ENCODE data around the gene IQSEC2.

IQSEC2 gene

GRCh38 chrX:53234484-53234883, 46.9 kb downstream of the IQSEC2 start:
- Mint-ChIP-seq H3K9me3 (no peaks in the 10 kb centered on the region), H3K27ac (no peak overlapping the region), H3K27me3 (no peaks in the 10 kb centered on the region), H3K4me3 (no peak overlapping the region), H3K4me1 (ENCODE audit: low read depth) (no peaks in the 10 kb centered on the region), H3K36me3 (ENCODE audit: low read depth) (peaks cover 77% of the 10 kb centered on the region)
- intact Hi-C loops (cut with micrococcal nuclease): no loop called here

- H3K4me1 Mint-ChIP-seq (ENCODE audit: low read depth): no peaks in the 10 kb centered on the region
- peaks cover 67% of the 10 kb centered on the region for H3K36me3 Mint-ChIP-seq (ENCODE audit: low read depth)
- no peak overlapping the region for H3K4me3 Mint-ChIP-seq
- intact Hi-C loops (cut with micrococcal nuclease): no loop called here
- H3K27ac Mint-ChIP-seq: no peak overlapping the region
- no peaks in the 10 kb centered on the region for H3K9me3 Mint-ChIP-seq
- H3K27me3 Mint-ChIP-seq: no peaks in the 10 kb centered on the region
Observed at GRCh38 chrX:53233536-53233935, 47.8 kb downstream of the IQSEC2 start.

GRCh38 chrX:53230116-53230515, 51.3 kb downstream of the IQSEC2 start:
- H3K36me3 Mint-ChIP-seq (ENCODE audit: low read depth): peaks cover 36% of the 10 kb centered on the region

DNA sequence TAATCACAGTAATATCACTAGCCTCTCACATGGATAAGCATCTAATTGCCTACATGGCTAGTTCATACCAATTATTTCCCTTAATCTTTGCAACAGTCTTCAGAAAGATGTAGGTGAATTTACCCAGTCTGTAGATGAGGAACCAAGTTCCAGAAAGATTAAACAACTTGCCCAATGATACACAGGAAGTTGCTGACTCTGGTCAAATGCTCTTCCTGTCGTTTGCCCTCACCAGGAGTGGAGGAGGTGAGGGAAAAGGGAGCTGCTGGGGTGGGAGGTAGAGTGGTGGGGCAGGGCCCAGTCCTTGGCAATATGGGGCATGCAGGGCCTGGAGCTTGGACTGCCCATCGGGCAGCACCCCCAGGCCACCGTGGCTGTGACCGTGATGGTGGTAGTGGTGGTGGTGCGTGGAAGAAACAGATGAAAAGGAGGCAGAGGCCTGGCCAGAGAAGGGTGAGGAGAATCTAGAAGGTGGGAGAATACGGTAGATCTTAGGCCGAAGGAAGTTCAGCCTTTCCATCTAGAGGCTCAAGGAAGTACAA, 54.1 kb downstream of the IQSEC2 start:
- Mint-ChIP-seq H3K36me3 (ENCODE audit: low read depth) (peaks cover 36% of the 10 kb centered on the region), H3K27ac (peak overlapping the region; percentile 71)
- intact Hi-C loops (cut with micrococcal nuclease): no loop called here

More at GRCh38 chrX:53230116-53230515, 51.3 kb downstream of the IQSEC2 start:
- Mint-ChIP-seq H3K4me1 (ENCODE audit: low read depth) (peaks cover 7% of the 10 kb centered on the region), H3K27me3 (no peaks in the 10 kb centered on the region), H3K27ac (no peak overlapping the region), H3K4me3 (no peak overlapping the region), H3K9me3 (no peaks in the 10 kb centered on the region)
- intact Hi-C loops (cut with micrococcal nuclease): no loop called here

GRCh38 chrX:53224860-53225797, 56.3 kb downstream of the IQSEC2 start, which contains the start of gene KDM5C:
Gene KDM5C (minus strand): TSS chrX:53225207. CDS start chrX:53224889, 318 bp downstream.
- Mint-ChIP-seq H3K4me1 (ENCODE audit: low read depth) (peaks cover 23% of the 10 kb centered on the region), H3K27ac (peak within 1 kb of the TSS; percentile 96), H3K9me3 (no peaks in the 10 kb centered on the region), H3K4me3 (peak within 1 kb of the TSS; percentile 87), H3K36me3 (ENCODE audit: low read depth) (peaks cover 33% of the 10 kb centered on the region), H3K27me3 (no peaks in the 10 kb centered on the region)
- intact Hi-C loops (cut with micrococcal nuclease): no loop called here

More for the DNA sequence above, 54.1 kb downstream of the IQSEC2 start:
- H3K4me1 Mint-ChIP-seq (ENCODE audit: low read depth): peaks cover 23% of the 10 kb centered on the region
- no peaks in the 10 kb centered on the region for H3K27me3 Mint-ChIP-seq
- H3K4me3 Mint-ChIP-seq: no peak overlapping the region
- no peaks in the 10 kb centered on the region for H3K9me3 Mint-ChIP-seq

DNA sequence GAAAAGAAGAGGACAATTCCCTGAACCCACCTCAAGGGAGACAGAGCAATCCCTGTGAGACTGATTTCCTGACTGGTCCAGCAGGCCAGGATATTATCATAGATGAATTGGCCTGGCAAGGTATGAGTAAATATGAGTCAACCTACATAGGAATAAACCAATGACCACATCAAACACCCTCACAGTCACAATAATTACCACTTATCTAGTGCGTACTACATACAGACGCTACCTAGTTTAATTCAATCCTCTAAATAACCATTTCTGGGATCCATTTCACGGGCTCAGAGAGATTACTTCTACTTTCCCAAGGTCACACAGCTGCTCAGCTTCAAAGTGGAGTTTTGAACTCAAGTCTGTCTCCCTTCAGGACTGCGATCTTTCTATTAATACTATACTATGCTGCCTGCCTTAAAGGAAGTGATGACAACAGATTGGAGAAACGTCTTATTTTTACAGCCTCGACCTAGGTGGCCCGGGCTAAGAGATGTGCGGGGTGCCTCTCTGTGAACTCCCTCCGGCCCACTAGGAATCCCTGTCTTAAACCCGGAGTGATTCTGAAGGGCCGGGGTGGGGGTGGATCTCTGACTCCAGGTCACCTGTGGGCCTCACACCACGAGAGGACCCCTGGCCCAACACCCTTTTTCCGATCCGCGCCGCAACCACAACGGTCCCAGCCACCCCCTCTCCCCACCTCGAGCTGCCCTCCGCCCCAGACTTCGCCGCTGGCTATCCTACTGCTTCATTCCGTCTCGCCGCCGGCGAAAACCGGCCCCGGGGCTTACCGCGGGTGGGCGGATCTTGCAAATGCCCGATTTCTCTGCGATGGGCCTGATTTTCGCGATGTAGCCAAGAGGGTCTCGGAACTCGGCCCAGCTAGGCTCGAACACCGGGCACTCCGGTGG, 57.2 kb downstream of the IQSEC2 start:
- Mint-ChIP-seq H3K4me3 (peak overlapping the region; percentile 87), H3K9me3 (no peaks in the 10 kb centered on the region), H3K27me3 (no peaks in the 10 kb centered on the region), H3K36me3 (ENCODE audit: low read depth) (peaks cover 41% of the 10 kb centered on the region), H3K4me1 (ENCODE audit: low read depth) (peaks cover 23% of the 10 kb centered on the region), H3K27ac (peak overlapping the region; percentile 96)
- intact Hi-C loops (cut with micrococcal nuclease): no loop called here

DNA sequence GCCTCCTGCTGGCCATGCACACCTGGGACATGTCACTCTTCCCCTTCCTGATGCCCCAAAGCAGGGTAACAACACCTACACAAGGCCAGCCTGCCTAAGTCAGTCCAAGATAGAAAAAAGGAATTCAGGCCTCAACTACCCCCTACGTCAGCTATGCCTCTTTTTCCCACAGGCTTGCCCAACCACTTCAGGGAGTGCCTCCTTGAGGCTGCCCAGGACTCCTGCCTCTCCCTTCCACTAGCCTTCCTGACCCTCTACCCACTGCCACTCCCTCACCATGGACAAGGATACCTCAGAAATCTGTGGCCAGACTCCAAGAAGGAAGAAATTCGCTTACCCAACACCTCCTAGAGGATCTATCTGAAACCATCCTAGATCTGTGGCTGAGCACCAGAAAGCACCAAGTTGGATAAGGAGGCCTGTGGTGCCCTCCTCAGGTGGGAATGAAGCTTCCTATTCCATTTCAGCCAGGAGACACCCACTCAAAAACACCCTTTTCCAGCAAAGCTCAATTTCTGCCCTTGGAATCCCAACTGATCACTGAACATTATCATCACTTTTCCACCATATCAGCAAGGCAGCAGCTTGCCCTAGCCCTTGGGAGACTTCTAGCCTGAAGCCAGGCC, 58.2 kb downstream of the IQSEC2 start:
- intact Hi-C loops (cut with micrococcal nuclease): no loop called here
- H3K27ac Mint-ChIP-seq: peak overlapping the region; percentile 96
- H3K27me3 Mint-ChIP-seq: no peaks in the 10 kb centered on the region
- H3K4me3 Mint-ChIP-seq: peak overlapping the region; percentile 87
- peaks cover 47% of the 10 kb centered on the region for H3K36me3 Mint-ChIP-seq (ENCODE audit: low read depth)
- H3K4me1 Mint-ChIP-seq (ENCODE audit: low read depth): peaks cover 23% of the 10 kb centered on the region
- H3K9me3 Mint-ChIP-seq: no peaks in the 10 kb centered on the region

Data from dendritic cell treated with granulocyte-macrophage colony-stimulating factor and Interleukin-4, amounts not matched to agents 40 ng/mL and 50 ng/mL, for 4 days (primary cell).